ENCODE data around the gene PGS1.

PGS1 gene

GRCh38 chr17:78428836-78429617 lies 50.6 kb downstream of the PGS1 start:
- DNase-seq (ENCODE audit: low spot score), result no peak

GRCh38 chr17:78429618-78429995 lies 51.2 kb downstream of the PGS1 start:
- no peak for DNase-seq (ENCODE audit: low spot score)

GRCh38 chr17:78430892-78431691 lies 52.6 kb downstream of the PGS1 start:
- no peak for DNase-seq (ENCODE audit: low spot score)

GRCh38 chr17:78431692-78431958 lies 53.2 kb downstream of the PGS1 start:
- no peak for DNase-seq (ENCODE audit: low spot score)

- DNase-seq (ENCODE audit: low spot score), result no peak
These were observed 54.0 kb downstream of the PGS1 start for GRCh38 chr17:78432226-78433012.

GRCh38 chr17:78433013-78433727 lies 54.7 kb downstream of the PGS1 start:
- no peak for DNase-seq (ENCODE audit: low spot score)

- DNase-seq (ENCODE audit: low spot score), result no peak
These were observed 55.4 kb downstream of the PGS1 start for GRCh38 chr17:78433780-78434335.

- DNase-seq (ENCODE audit: low spot score), result no peak
These were observed 56.2 kb downstream of the PGS1 start for GRCh38 chr17:78434455-78435329.

- DNase-seq (ENCODE audit: low spot score), result no peak
These were observed 57.0 kb downstream of the PGS1 start for GRCh38 chr17:78435330-78436005.

GRCh38 chr17:78437508-78438169 lies 59.2 kb downstream of the PGS1 start:
- DNase-seq (ENCODE audit: low spot score), result no peak

- DNase-seq (ENCODE audit: low spot score), result no peak
These were observed 59.8 kb downstream of the PGS1 start for GRCh38 chr17:78438271-78438691.

GRCh38 chr17:78438694-78439325 lies 60.4 kb downstream of the PGS1 start:
- no peak for DNase-seq (ENCODE audit: low spot score)

GRCh38 chr17:78441271-78441971 lies 63.0 kb downstream of the PGS1 start:
- DNase-seq (ENCODE audit: low spot score), result no peak

- no peak for DNase-seq (ENCODE audit: low spot score)
These were observed 64.3 kb downstream of the PGS1 start for GRCh38 chr17:78442648-78443218.

GRCh38 chr17:78444392-78444791 lies 65.9 kb downstream of the PGS1 start:
- DNase-seq (ENCODE audit: low spot score), result no peak

GRCh38 chr17:78446833-78447232 lies 68.4 kb downstream of the PGS1 start:
- DNase-seq (ENCODE audit: low spot score), result no peak

- no peak for DNase-seq (ENCODE audit: low spot score)
These were observed 70.0 kb downstream of the PGS1 start for GRCh38 chr17:78448356-78448993.
